VCaP (cell line): ENCODE data around the gene KHNYN.
A peak's percentile ranks its signal among the peaks of the same experiment; 100 is the strongest.
"Not testable (repeated sequence)": the region's sequence is repeated elsewhere in the genome, so short reads cannot be mapped to it uniquely, and the experiment has no call there.

Source experiments
- H3K27ac ChIP-seq: fragments of 450-650 bp; 2 replicates; pipeline ENCODE4 v1.5.1; 2017
- TF ChIP-seq, protein P1 (sequence below): fragments of 450-650 bp; conservative IDR thresholded peaks from 2 replicates; pipeline ENCODE4 v1.5.1; 2017; ENCODE audit warnings: mild to moderate bottlenecking, moderate library complexity

The KHNYN gene

DNA sequence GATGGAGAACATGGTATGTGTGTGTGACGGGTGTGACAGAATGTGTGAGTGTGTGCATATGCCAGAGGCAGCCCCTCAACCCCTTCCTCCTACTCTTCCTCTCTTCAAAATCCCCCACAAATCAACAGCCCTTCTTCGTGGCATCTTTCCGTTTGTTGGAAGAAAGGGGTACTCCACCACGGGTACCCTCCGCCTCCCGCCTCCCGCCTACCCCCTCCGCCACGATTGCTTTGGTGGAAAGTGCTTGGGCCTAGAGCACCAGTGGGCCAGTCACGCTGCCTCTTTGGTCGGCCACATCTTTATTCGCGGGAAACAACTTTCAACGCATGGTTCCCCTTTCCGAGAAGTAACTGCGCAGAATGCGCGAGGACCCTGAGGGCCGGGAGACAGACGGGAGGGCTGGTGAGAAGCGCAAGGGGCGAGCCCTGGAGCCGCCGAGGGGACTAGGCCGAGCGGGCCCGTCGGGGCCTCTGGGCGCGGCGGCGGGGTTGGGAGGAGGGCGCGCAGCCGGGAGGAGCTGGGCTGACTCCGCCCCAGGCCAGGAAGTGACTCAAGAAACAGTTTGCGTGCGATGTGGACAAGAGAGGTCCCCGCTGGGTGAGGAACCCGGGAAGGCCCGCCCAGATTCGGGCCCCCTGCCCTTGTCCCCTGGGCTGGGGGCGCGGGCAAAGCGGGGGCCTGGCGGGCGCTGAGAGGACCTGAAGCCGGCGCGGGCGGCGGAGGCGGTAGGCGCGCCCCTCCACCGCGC lies at the start of gene KHNYN, which contains the start of gene CBLN3:
KHNYN (plus strand) TSS at position 560 of the 748 bp plus-strand sequence. CDS start 777 bp downstream, outside the sequence.
CBLN3 (minus strand) TSS at position 274 of the 748 bp plus-strand sequence. CDS start 614 bp downstream, outside the sequence.
- H3K27ac ChIP-seq, result peak within 1 kb of the TSS; percentile 88
- TF ChIP-seq, protein P1, sequence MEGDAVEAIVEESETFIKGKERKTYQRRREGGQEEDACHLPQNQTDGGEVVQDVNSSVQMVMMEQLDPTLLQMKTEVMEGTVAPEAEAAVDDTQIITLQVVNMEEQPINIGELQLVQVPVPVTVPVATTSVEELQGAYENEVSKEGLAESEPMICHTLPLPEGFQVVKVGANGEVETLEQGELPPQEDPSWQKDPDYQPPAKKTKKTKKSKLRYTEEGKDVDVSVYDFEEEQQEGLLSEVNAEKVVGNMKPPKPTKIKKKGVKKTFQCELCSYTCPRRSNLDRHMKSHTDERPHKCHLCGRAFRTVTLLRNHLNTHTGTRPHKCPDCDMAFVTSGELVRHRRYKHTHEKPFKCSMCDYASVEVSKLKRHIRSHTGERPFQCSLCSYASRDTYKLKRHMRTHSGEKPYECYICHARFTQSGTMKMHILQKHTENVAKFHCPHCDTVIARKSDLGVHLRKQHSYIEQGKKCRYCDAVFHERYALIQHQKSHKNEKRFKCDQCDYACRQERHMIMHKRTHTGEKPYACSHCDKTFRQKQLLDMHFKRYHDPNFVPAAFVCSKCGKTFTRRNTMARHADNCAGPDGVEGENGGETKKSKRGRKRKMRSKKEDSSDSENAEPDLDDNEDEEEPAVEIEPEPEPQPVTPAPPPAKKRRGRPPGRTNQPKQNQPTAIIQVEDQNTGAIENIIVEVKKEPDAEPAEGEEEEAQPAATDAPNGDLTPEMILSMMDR, result no peak

DNA sequence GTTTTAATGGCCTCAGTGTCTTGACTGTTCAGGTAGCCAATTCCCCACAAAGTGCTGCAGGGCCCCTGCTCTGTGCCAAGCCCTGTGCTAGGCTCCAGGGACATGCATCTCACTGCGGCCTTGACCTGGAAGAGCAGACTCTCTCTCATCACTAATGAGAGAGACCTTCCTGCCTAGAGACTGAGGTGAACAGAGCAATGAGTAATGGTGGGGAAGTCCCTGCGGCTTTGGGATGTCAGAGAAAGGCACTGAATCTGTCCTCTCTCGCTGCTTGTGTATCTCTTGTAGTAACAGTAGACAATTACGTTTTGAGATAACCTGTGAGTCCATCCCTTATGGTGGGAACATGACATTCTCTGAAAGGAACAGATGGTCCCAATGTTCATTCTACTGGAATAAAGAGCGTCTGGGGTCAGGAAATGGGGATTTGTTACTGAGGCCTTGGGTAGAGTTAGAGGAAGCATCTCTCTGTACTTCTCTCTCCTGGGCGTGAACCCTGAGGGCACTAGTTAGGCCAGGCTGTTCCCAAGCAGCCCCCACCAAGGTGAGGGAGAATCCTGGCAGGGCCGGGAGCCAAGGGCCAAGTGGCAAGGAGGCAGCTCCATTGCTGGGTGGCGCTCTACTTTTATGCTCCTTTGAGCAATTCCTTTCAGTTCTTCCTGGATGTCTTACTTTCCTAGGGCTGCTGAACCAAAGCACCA lies 48.2 kb upstream of the KHNYN start:
- no peak overlapping the region for H3K27ac ChIP-seq
- TF ChIP-seq, protein P1, result no peak

DNA sequence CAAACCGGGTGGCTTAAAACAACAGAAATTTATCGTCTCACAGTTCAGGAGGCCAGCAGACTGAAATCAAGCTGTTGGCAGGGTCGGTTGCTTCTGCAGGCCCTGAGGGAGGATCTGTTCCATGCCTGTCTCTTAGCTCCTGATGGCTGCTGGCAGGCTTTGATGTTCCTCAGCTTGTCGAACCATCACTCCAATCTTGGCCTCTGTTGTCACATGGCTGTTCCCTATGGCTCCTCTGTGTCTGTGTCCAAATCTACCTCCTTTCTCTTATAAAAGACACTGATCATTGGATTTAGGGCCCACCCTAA lies 47.7 kb upstream of the KHNYN start:
- no peak overlapping the region for H3K27ac ChIP-seq
- TF ChIP-seq, protein P1, result no peak

- no peak overlapping the region for H3K27ac ChIP-seq
- TF ChIP-seq, protein P1, result no peak
These were observed 45.6 kb upstream of the KHNYN start for GRCh38 chr14:24384169-24384568.

GRCh38 chr14:24385524-24385923 lies 44.2 kb upstream of the KHNYN start:
- TF ChIP-seq, protein P1, result no peak
- no peak overlapping the region for H3K27ac ChIP-seq

- TF ChIP-seq, protein P1, result no peak
- no peak overlapping the region for H3K27ac ChIP-seq
These were observed 42.8 kb upstream of the KHNYN start for GRCh38 chr14:24387009-24387345.

- not testable (repeated sequence) for H3K27ac ChIP-seq
These were observed 42.2 kb upstream of the KHNYN start for GRCh38 chr14:24387579-24387978.

DNA sequence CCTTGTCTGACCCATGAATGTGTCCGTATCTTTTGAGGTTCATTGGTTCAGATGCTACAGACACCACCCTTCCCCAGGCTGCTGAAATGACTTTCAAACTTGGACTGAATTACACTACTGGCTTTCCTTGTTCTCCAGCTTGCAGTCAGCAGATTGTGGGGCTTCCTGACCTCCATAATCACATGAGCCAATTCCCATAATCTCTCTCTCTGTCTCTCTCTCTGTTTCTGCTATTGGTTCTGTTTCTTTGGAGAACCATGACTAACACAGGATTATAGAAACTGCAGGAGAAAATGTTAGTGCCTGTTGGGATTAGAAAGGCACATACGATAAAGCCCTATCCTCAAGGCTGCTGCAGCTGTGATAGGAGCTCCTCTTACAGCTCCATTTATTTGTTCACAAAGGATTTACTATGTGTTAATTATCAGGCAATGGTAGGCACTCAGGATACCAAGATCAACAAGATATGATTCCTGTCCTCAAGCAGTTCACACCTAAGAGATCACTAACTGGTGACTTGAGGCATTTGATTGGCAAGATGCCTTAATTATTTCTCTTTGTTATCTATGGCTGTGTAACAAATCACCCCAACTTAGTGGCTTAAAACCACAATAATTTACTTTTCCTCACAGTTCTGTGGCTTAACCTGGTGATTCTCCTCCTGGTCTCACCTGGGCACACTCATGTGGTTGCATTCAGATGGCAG lies 41.1 kb upstream of the KHNYN start:
- TF ChIP-seq, protein P1, result no peak
- no peak overlapping the region for H3K27ac ChIP-seq
